ENCODE data around the gene DGKH. TPM values are rescaled to one million over a fixed set of nuclear protein-coding genes. Genes with fewer than 3 reads are reported as not detected.

The DGKH gene
- total RNA-seq, 1 donor from 2014 or later, result 9.6 TPM

DNA sequence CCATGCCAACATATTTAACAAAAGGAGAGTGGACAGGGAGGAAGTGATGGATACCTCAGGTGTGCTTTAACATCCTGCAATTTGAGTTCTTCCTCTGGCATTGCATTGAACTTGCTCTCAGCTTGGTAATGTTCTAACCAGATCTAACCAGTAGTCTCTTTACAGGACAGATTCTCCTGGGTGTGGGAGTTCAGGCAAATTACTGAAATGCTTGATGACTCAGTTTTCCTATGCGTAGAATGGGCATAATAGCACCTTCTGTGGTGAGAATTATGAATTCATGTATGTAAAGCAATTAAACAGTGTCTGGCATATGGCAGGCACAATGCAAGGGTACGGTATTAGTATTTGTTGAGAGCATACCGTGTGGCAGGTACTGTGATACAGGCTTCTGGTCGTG lies 227.1 kb downstream of the DGKH start:
- peaks cover 8% of the 10 kb centered on the region for H3K9me3 Mint-ChIP-seq
- no peak overlapping the region for H3K4me3 Mint-ChIP-seq
- H3K36me3 Mint-ChIP-seq, result peaks cover 17% of the 10 kb centered on the region
- no peaks in the 10 kb centered on the region for H3K27me3 Mint-ChIP-seq
- no peak overlapping the region for H3K27ac Mint-ChIP-seq
- no peak for DNase-seq (ENCODE audit: extremely low spot score, unreplicated experiment)
- TF ChIP-seq, protein P1, sequence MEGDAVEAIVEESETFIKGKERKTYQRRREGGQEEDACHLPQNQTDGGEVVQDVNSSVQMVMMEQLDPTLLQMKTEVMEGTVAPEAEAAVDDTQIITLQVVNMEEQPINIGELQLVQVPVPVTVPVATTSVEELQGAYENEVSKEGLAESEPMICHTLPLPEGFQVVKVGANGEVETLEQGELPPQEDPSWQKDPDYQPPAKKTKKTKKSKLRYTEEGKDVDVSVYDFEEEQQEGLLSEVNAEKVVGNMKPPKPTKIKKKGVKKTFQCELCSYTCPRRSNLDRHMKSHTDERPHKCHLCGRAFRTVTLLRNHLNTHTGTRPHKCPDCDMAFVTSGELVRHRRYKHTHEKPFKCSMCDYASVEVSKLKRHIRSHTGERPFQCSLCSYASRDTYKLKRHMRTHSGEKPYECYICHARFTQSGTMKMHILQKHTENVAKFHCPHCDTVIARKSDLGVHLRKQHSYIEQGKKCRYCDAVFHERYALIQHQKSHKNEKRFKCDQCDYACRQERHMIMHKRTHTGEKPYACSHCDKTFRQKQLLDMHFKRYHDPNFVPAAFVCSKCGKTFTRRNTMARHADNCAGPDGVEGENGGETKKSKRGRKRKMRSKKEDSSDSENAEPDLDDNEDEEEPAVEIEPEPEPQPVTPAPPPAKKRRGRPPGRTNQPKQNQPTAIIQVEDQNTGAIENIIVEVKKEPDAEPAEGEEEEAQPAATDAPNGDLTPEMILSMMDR (conservative IDR thresholded peaks at IDR 0.05), result no peak
- H3K4me1 Mint-ChIP-seq (ENCODE audit: unreplicated experiment), result peaks cover 30% of the 10 kb centered on the region

DNA sequence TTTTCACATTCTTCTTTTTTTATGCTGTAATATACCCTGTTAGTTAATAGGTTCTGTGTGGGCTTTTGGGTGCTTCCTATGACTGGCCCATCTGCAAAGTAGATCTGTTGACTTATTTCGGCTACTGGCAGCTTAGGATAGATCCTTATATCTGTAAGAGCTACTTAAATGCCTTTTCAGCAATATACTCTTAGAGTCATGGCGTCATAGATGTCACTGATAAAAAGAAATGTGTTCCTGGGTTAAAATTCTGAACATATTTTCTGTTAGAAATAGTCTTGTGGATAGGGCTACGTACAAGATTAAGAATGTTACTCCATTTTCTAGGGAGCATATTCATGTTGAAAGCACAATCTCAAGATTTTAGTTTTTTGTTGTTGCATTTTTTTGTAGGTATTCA lies 228.2 kb downstream of the DGKH start:
- H3K27me3 Mint-ChIP-seq, result no peaks in the 10 kb centered on the region
- peaks cover 8% of the 10 kb centered on the region for H3K36me3 Mint-ChIP-seq
- DNase-seq (ENCODE audit: extremely low spot score, unreplicated experiment), result no peak
- H3K27ac Mint-ChIP-seq, result no peak overlapping the region
- H3K4me3 Mint-ChIP-seq, result no peak overlapping the region
- H3K9me3 Mint-ChIP-seq, result no peaks in the 10 kb centered on the region
- TF ChIP-seq, protein P1 (conservative IDR thresholded peaks at IDR 0.05), result no peak
- H3K4me1 Mint-ChIP-seq (ENCODE audit: unreplicated experiment), result peaks cover 21% of the 10 kb centered on the region

DNA sequence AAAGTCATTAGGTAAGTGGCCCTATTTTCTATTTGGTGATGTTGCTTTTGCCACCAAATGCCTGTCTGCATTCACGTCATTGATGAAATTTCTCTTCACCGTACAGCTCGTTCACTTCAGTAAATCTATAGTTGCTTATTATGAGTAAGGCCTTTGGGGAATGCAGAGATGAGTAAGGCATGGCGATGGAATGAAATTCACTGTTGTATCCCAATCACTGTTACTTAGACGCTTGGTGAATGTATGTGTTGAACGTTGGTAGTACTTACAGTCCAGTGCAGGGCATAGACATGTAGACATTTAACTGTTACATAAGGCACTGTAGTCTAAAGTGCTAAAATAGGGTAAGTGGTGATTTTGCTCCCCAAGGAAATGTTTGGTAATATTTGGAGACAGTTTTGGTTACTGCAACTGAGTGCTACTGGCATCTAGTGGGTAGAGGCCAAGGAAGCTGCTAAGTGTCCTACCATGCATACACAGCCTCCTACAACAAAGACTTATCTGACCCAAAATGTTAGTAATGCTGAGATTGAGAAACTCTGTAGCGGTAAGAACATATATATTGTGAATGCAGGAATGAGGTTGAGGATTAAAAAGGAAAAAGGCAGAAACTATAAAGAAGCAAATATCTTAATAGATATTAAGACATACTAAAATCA lies 229.3 kb downstream of the DGKH start:
- no peaks in the 10 kb centered on the region for H3K9me3 Mint-ChIP-seq

DNA sequence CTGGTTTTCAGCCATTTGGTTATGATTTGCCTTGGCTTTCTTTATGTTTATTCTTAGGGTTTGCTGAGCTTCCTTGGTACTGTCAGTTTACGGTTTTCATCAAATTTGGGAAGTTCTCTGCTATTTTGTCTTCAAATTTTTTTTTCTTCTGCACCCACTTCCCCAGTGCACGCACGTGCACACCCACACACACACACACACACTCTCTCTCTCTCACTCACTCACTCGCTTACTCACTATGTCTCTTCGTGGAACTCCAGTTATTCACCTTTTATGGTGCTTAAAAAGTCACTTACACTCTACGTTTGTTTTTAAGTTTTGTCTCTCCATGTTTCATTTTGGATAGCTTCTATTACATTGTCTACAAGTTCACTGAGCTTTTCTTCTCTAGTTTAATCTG lies 230.6 kb downstream of the DGKH start:
- no peaks in the 10 kb centered on the region for H3K27me3 Mint-ChIP-seq
- no peak overlapping the region for H3K27ac Mint-ChIP-seq
- H3K9me3 Mint-ChIP-seq, result no peaks in the 10 kb centered on the region
- DNase-seq (ENCODE audit: extremely low spot score, unreplicated experiment), result no peak
- TF ChIP-seq, protein P1 (conservative IDR thresholded peaks at IDR 0.05), result no peak
- peaks cover 24% of the 10 kb centered on the region for H3K4me1 Mint-ChIP-seq (ENCODE audit: unreplicated experiment)
- H3K36me3 Mint-ChIP-seq, result peaks cover 8% of the 10 kb centered on the region
- no peak overlapping the region for H3K4me3 Mint-ChIP-seq

More for the DNA sequence above, 229.3 kb downstream of the DGKH start:
- peaks cover 8% of the 10 kb centered on the region for H3K36me3 Mint-ChIP-seq
- H3K27ac Mint-ChIP-seq, result no peak overlapping the region
- TF ChIP-seq, protein P1 (conservative IDR thresholded peaks at IDR 0.05), result no peak
- H3K27me3 Mint-ChIP-seq, result no peaks in the 10 kb centered on the region
- peaks cover 23% of the 10 kb centered on the region for H3K4me1 Mint-ChIP-seq (ENCODE audit: unreplicated experiment)
- DNase-seq (ENCODE audit: extremely low spot score, unreplicated experiment), result no peak
- H3K4me3 Mint-ChIP-seq, result no peak overlapping the region

DNA sequence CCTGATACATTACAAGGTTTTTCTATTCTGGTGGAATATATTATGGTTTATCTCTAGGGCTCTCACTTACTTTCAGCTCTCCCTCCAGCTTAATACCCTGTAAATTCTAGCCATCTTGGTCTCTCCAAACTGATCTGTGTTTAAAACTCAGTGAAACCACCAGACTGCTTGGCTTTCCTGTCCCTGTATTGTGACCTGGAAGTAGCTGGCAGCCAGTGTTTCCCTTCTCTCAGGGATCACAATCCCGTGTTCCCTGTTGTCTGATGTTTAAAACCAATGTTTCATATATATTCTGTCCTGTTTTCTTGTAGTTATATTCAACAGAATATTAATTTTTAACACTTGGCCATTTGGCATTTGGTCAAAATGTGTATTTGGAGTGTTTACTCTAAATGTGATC lies 231.5 kb downstream of the DGKH start:
- no peak overlapping the region for H3K4me3 Mint-ChIP-seq
- peaks cover 8% of the 10 kb centered on the region for H3K36me3 Mint-ChIP-seq
- peaks cover 22% of the 10 kb centered on the region for H3K4me1 Mint-ChIP-seq (ENCODE audit: unreplicated experiment)
- no peaks in the 10 kb centered on the region for H3K27me3 Mint-ChIP-seq
- H3K27ac Mint-ChIP-seq, result no peak overlapping the region
- TF ChIP-seq, protein P1 (conservative IDR thresholded peaks at IDR 0.05), result no peak
- no peaks in the 10 kb centered on the region for H3K9me3 Mint-ChIP-seq
- DNase-seq (ENCODE audit: extremely low spot score, unreplicated experiment), result no peak

Data from type B pancreatic cell (in vitro differentiated cells).